Type B pancreatic cell (in vitro differentiated cells): ENCODE results near the gene CRB1. TPM values are rescaled to one million over a fixed set of nuclear protein-coding genes. Genes with fewer than 3 reads are reported as not detected.

Source experiments
- DNase-seq: peaks from one replicate; pipeline ENCODE4 v3.0.0; 2021; ENCODE audit warnings: mixed read lengths; ENCODE audit not compliant: unreplicated experiment; ENCODE audit errors: extremely low spot score
- H3K27ac Mint-ChIP-seq: 2 replicates; pipeline ENCODE4 v1.8.0; 2021; ENCODE audit warnings: mild to moderate bottlenecking, mixed read lengths
- H3K27me3 Mint-ChIP-seq: 2 replicates; pipeline ENCODE4 v1.8.0; 2021; ENCODE audit warnings: mixed read lengths
- H3K36me3 Mint-ChIP-seq: 2 replicates; pipeline ENCODE4 v1.8.0; 2021; ENCODE audit warnings: mixed read lengths
- H3K4me1 Mint-ChIP-seq: one replicate; pipeline ENCODE4 v1.8.0; 2021; ENCODE audit warnings: mixed read lengths; ENCODE audit not compliant: unreplicated experiment
- H3K4me3 Mint-ChIP-seq: 2 replicates; pipeline ENCODE4 v1.8.0; 2021; ENCODE audit warnings: mild to moderate bottlenecking, mixed read lengths
- H3K9me3 Mint-ChIP-seq: 2 replicates; pipeline ENCODE4 v1.8.0; 2021; ENCODE audit warnings: mixed read lengths
- total RNA-seq: library from RNA; stranded (reverse); gene quantifications from 2 replicates; pipeline ENCODE4 v1.2.1, GENCODE V29; 2021; ENCODE audit warnings: low replicate concordance
- TF ChIP-seq, protein P1 (sequence below): fragments of 200-600 bp; sonication (generic); conservative IDR thresholded peaks from 2 replicates; pipeline ENCODE4 v1.5.0; 2021; ENCODE audit warnings: antibody characterized with exemption, mild to moderate bottlenecking

CRB1 gene
- total RNA-seq, 1 donor from 2014 or later = 5.7 TPM

DNA sequence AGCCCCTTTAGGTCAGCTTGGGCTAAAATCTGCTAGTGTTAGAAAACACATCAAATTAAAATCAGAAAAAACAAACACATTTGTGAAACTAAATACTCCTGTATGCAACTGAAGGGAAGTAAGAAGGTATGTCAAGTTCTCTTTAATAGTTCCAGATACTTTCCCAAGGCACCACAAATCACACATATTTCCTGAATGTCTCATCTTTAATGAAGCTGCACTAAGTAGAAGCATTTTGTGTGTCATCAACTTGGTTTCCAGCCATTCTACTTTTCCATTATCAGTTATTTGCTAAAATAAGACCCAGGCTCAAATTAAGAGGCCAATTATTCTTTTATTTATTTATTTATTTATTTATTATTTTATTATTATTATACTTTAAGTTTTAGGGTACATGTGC lies 34.7 kb downstream of the CRB1 start:
- H3K4me3 Mint-ChIP-seq = no peak overlapping the region

DNA sequence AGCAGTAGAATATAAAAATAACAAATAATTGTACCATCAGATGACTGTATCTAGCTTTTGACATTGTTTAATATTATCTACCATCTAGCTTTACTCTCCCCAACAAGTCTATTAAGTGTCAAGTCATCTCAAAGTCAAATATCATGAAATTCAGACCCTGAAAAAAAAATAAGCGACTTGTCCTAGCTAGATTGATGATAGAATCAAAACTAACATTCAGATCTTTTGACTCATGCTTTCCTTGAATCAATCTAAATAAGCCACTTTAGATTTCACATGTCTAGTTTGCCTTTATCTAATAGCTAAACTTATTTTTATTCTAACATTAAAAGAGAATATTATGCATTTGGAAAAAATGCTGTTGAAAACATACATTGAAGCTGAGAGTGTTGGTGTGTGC lies 35.4 kb downstream of the CRB1 start:
- no peak overlapping the region for H3K4me3 Mint-ChIP-seq
- TF ChIP-seq, protein P1, sequence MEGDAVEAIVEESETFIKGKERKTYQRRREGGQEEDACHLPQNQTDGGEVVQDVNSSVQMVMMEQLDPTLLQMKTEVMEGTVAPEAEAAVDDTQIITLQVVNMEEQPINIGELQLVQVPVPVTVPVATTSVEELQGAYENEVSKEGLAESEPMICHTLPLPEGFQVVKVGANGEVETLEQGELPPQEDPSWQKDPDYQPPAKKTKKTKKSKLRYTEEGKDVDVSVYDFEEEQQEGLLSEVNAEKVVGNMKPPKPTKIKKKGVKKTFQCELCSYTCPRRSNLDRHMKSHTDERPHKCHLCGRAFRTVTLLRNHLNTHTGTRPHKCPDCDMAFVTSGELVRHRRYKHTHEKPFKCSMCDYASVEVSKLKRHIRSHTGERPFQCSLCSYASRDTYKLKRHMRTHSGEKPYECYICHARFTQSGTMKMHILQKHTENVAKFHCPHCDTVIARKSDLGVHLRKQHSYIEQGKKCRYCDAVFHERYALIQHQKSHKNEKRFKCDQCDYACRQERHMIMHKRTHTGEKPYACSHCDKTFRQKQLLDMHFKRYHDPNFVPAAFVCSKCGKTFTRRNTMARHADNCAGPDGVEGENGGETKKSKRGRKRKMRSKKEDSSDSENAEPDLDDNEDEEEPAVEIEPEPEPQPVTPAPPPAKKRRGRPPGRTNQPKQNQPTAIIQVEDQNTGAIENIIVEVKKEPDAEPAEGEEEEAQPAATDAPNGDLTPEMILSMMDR = no peak

More for the DNA sequence above, 34.7 kb downstream of the CRB1 start:
- Mint-ChIP-seq H3K27me3 (peaks cover 3% of the 10 kb centered on the region), H3K4me1 (peaks cover 18% of the 10 kb centered on the region), H3K36me3 (no peaks in the 10 kb centered on the region), H3K27ac (no peak overlapping the region), H3K9me3 (no peaks in the 10 kb centered on the region)
- no peak for DNase-seq
- TF ChIP-seq, protein P1 = no peak

DNA sequence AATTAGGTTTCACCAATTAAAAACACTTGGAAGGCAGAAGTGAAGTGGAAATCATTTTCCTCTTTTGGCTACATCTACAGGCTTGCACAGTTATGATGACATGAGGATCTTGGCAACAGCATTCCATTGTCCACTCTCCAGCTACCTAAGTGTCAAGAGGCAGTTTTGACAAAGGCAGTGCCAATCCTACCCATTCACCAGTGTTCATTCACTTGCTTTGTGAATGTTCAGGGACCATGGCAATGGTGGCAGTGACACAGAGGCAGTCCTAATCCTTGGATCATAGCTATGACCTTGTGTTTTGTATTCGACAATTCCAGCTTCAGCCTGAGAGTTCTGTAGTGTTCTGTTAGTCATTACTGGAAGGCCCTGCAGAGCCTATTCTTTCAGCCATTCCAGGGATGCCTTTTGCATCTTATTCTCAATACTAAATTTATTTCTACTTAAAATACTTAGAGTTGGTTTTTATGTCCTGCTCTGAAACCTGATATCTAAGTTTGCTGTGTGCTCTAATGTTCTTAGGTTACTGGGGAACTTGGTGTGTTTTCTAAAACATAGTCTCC lies 36.7 kb downstream of the CRB1 start:
- no peak overlapping the region for H3K27ac Mint-ChIP-seq
- H3K9me3 Mint-ChIP-seq = no peaks in the 10 kb centered on the region
- TF ChIP-seq, protein P1 = no peak
- H3K4me3 Mint-ChIP-seq = no peak overlapping the region
- peaks cover 18% of the 10 kb centered on the region for H3K4me1 Mint-ChIP-seq
- H3K36me3 Mint-ChIP-seq = no peaks in the 10 kb centered on the region
- no peak for DNase-seq
- no peaks in the 10 kb centered on the region for H3K27me3 Mint-ChIP-seq

More for the DNA sequence above, 35.4 kb downstream of the CRB1 start:
- no peak for DNase-seq
- Mint-ChIP-seq H3K27me3 (no peaks in the 10 kb centered on the region), H3K4me1 (peaks cover 18% of the 10 kb centered on the region), H3K27ac (no peak overlapping the region), H3K9me3 (no peaks in the 10 kb centered on the region), H3K36me3 (no peaks in the 10 kb centered on the region)

DNA sequence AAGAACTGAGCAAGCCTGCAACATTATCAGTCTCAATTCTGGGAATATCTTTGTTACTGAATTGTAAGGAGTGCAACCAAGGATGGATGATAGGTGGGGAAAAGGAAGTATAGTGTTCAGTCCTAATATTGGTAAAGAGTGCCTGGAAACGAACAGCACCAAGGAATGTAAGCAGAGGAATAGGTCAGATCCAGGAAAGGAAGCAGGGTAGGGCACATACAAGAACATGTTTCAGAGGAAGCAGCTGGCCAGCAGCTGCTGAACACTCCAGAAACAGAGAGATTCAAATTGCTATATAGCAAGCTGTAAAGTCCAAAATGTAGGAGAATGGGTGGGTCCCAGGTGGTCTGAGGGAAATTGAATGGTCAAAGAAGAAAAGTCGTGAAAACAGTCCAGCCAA lies 37.9 kb downstream of the CRB1 start:
- no peak overlapping the region for H3K4me3 Mint-ChIP-seq
- H3K4me1 Mint-ChIP-seq = peaks cover 18% of the 10 kb centered on the region
- TF ChIP-seq, protein P1 = no peak
- no peaks in the 10 kb centered on the region for H3K27me3 Mint-ChIP-seq
- H3K27ac Mint-ChIP-seq = no peak overlapping the region
- no peaks in the 10 kb centered on the region for H3K9me3 Mint-ChIP-seq
- no peak for DNase-seq
- H3K36me3 Mint-ChIP-seq = no peaks in the 10 kb centered on the region

DNA sequence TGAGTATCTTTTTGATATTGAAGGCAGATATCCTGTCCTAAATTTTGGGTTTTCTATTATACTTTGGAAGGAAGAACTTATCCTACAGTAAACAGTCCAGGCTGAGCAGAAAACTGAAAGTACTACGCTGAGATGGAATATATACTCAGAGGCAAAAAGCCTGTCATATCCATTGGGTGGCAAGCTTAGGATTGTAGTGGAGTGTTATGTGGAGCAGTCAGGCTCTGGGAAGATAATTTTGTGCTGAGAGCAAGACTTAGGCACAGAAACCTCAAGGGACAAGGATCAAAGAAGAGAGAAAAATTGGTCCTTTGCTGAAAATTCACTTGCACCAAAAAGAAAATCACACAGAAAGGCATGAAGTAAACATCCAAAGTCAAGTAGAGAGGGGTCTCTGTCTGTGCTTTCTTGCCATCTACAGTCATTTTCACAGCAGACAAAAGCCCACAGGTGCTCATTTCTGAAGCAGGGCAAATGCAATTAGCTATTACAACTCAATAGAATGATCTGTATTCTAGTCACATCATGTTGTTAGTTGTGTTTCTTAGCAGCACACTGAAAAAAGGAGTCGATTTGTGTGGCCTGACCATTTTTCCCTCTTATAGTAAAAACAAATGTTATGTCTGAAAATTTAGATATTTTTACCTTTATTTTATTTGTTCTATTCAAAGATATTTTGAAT lies 38.5 kb downstream of the CRB1 start:
- Mint-ChIP-seq H3K36me3 (no peaks in the 10 kb centered on the region), H3K4me3 (no peak overlapping the region), H3K27me3 (no peaks in the 10 kb centered on the region), H3K27ac (no peak overlapping the region), H3K4me1 (peaks cover 18% of the 10 kb centered on the region), H3K9me3 (no peaks in the 10 kb centered on the region)
- TF ChIP-seq, protein P1 = no peak
- DNase-seq = no peak
